Muscle of arm (tissue), 14 donors: ENCODE measurements around the gene SLC35G6. TPM values are rescaled to one million over a fixed set of nuclear protein-coding genes. Genes with fewer than 3 reads are reported as not detected.
"Not testable (repeated sequence)": the region's sequence is repeated elsewhere in the genome, so short reads cannot be mapped to it uniquely, and the experiment has no call there.

Experiments
- DNase-seq: peaks from one replicate; pipeline ENCODE4 v3.0.0-alpha.2; 2013
- long read RNA-seq, 11 donors: transcript quantifications; one replicate each; lab custom pipeline, GENCODE V29; 2026
- polyA plus RNA-seq, 12 donors: library from polyadenylated mRNA; unstranded; fragments of 120-200 nt; gene quantifications; one replicate each; pipeline ENCODE4 v1.2.1, GENCODE V29; 2013; ENCODE audit not compliant: insufficient read length in 12 of 12

The SLC35G6 gene
- under 1 TPM in 9 of 12 donors, not detected in 3; 0.08 to 0.65 (median 0.29) TPM for polyA plus RNA-seq
- long read RNA-seq, donor 1, result 0 reads
- long read RNA-seq, donor 2, result 0 reads
- long read RNA-seq, donor 3, partial matches to known transcripts, result 6 of 6 reads
- long read RNA-seq, donor 3, other reads (novel, unspliced or antisense), result 0 of 6 reads
- long read RNA-seq, donor 4, result 0 reads
- long read RNA-seq, donor 5, result 0 reads
- long read RNA-seq, donor 6, result 0 reads
- long read RNA-seq, donor 7, result 0 reads
- long read RNA-seq, donor 8, result 0 reads
- long read RNA-seq, donor 9, result 0 reads
- long read RNA-seq, donor 10, result 0 reads
- long read RNA-seq, donor 11, result 0 reads

DNA sequence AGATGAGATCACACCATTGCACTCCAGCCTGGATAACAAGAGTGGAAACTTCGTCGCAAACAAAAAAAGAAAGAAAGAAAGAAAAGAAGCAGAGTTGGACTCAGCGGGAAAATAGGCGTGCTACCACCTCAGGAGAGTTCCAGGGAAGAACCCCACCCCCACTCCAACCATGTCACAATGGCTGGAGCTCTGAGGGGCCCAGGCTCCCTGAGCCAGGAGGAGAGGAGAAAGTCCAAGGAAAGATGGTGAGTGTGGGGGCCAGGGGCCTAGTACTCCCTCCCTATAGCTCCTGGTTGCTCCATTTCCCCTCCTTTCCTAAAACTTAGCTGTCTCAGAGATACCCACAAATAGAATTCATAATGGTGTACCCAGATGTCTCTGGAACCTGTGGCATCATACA lies at the start of gene SLC35G6:
TSS of gene SLC35G6 (plus strand) at position 172 of the 400 bp plus-strand sequence. CDS start at position 243, 71 bp downstream.
- DNase-seq, result not testable (repeated sequence)

DNA sequence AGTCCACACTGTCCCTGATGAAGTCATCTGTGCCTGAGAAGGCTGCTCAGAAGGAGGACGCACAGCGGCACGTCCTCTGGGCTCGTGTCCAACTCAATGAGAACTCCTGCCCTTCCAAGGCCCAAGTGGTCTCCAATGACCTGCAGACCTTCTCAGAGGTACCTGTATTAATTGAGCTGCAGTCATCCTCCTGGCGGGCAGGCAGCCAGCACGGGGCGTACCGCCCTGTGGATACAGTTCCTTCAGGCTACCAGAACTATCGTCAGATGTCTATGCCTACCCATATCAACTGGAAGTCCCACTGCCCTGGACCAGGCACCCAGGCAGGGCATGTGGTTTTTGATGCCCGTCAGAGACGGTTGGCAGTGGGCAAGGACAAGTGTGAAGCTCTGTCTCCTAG lies 49.0 kb upstream of the SLC35G6 start:
- no peak for DNase-seq

DNA sequence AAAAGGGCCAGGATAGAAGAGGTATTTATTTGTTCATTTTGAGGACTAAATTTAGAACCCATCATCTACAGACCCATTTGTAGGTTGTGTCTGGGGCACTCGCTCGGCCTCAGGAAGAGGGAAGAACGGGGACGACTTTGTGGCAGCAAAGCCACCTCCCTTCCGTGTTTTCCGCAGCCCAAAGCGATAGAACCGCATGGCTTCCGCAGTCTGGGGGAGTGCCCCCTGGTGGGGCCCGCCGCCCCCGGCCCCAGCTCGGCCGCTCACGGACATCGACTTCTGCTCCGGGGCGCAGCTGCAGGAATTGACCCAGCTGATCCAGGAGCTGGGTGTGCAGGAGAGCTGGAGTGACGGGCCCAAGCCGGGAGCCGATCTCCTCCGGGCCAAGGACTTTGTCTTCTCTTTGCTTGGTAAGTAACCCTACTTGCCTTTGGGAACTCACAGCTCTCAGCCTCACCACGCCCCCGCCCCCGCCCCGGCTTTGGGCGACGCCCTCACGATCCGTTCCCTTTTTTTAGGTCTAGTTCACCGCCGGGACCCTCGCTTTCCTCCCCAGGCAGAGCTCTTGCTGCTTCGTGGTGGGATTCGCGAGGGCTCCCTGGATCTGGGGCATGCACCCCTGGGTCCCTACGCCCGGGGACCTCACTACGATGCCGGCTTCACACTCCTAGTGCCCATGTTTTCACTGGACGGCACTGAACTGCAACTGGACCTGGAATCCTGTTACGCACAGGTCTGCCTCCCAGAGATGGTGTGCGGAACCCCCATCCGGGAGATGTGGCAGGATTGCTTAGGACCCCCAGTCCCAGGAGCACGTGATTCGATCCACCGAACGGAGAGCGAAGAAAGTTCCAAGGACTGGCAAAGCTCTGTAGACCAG lies 45.3 kb upstream of the SLC35G6 start:
- no peak for DNase-seq

DNA sequence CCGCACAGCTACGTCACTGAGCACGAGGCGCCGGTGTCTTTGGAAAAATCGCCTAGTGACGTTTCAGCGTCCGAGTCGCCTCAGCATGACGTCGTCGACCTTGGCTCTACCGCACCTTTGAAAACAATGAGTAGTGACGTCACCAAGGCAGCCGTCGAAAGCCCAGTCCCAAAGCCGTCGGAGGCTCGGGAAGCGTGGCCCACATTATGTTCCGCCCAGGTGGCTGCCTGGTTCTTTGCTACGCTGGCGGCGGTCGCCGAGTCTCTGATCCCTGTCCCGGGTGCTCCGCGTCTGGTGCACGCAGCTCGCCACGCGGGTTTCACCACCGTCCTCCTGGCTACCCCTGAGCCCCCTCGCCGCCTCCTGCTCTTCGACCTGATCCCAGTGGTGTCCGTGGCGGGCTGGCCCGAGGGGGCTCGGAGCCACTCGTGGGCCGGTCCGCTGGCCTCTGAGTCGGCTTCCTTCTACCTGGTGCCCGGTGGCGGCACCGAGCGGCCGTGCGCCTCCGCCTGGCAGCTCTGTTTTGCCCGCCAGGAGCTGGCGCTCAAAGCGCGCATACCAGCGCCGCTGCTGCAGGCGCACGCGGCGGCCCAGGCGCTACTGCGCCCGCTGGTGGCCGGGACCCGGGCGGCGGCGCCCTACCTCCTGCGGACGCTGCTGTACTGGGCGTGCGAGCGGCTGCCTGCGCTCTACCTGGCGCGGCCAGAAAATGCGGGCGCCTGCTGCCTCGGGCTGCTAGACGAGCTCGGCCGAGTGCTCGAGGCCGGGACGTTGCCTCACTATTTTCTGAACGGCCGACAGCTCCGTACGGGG lies 44.5 kb upstream of the SLC35G6 start:
- no peak for DNase-seq

DNA sequence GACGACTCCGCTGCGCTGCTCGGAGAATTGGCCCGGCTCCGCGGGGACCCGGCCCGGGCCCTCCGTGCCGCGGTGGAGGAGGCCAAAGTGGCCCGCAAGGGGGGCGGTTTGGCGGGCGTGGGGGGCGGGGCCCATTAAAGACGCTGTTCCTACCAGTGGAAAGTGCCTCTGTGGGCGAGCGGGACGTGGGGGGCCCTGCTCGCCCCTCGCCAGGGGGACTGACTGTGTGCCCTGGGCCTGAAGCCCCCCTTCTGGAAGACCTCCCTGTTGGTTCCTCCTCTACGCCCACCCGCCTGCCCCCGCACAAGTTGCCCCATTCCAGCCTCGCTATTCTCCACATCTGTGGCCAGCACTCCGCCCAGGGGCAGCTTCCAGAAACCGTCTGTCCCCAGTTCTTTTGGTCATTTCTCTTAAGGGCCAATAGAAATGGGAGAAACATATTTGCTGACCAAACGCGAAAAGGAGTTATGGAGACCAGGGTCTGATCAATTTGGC lies 43.8 kb upstream of the SLC35G6 start:
- no peak for DNase-seq

DNA sequence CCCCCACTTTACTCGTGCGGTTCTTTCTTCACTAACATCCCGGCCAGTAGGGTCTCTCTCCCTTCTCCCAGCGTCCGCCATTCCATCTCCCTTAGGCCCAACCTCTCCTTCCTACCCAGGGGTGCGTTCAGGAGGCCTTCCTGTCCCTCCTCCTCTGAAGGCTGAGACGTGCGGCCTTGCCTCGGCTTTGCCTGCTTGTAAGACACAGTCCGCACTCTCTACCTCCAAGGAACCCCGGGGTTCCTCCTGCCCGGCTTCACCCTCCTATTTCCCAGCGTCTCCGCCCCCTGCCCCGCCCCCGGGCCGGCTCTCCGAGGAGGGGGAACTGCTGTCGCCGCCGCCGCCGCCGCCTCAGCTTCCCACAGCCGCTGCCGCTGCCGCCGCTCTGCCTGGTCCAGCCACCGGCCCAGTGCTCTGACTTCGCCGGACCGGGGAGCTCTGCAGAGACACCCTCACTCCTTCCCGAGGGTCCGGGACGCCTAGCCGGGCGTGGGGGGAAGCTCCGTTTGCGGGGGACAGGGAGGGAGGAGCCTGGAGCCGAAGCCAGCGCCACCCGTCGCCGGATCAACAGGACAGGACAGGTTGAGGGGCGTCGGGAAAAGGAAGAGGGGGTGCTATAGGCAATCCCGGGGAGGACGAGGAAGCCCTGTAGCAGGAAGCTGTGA lies 43.2 kb upstream of the SLC35G6 start:
- no peak for DNase-seq

DNA sequence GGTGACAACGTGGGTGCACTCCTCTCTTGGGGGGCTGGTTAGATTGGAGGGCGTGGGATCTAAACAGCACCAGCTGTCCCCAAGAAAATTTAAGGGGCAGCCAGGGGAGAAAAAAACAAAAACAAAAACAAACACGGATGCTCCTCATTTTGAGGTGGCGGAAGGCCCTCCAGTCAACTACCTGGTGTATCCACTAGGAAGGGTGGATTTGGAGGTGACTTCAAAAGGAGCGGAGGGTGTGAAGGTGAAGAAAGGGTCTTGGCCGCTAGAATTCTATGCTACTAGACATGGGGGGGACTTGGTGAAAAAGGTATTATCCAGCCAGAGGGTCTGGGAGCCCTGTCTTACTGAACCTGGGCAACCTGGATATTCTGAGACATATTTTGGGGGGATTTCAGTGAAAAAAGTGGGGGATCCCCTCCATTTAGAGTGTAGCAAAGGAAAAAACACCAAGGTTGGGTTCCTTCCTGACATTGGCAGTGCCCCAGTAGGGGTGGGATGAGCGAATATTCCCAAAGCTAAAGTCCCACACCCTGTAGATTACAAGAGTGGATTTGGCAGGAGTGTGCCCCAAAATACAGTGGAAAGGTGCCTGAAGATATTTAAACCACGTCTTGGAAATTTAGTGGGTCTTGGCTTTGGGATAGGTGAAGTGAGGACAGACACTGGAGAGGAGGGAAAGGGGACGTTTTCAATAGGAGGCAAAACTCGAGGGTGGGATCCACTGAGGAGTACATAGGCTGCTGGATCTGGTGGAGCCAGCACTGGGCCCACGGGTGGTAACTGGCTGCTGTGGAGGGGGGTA lies 42.4 kb upstream of the SLC35G6 start:
- no peak for DNase-seq

DNA sequence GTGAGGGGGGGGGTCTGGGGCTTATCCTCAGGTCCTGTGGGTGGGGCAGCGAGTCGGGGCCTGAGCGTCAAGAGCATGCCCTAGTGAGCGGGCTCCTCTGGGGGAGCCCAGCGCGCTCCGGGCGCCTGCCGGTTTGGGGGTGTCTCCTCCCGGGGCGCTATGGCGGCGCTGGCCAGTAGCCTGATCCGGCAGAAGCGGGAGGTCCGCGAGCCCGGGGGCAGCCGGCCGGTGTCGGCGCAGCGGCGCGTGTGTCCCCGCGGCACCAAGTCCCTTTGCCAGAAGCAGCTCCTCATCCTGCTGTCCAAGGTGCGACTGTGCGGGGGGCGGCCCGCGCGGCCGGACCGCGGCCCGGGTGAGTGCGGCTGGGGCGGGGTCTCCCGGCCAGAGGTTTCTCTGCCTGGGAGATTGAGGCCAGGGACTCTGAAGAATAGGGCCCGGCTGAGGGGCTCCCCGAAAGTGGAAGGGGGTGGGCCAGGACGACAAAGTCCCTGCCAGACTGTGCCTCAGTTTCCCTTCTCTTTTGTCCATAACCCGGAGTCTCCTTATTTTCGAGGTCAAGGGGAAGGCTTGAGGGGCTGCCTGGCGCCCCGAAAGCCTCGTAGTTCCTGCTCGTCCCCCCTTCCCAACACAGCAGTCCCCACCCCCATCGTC lies 41.7 kb upstream of the SLC35G6 start, which contains the start of gene FGF11:
TSS of gene FGF11 (plus strand) at position 51 of the 651 bp plus-strand sequence. CDS start at position 160, 109 bp downstream.
- DNase-seq, result no peak

DNA sequence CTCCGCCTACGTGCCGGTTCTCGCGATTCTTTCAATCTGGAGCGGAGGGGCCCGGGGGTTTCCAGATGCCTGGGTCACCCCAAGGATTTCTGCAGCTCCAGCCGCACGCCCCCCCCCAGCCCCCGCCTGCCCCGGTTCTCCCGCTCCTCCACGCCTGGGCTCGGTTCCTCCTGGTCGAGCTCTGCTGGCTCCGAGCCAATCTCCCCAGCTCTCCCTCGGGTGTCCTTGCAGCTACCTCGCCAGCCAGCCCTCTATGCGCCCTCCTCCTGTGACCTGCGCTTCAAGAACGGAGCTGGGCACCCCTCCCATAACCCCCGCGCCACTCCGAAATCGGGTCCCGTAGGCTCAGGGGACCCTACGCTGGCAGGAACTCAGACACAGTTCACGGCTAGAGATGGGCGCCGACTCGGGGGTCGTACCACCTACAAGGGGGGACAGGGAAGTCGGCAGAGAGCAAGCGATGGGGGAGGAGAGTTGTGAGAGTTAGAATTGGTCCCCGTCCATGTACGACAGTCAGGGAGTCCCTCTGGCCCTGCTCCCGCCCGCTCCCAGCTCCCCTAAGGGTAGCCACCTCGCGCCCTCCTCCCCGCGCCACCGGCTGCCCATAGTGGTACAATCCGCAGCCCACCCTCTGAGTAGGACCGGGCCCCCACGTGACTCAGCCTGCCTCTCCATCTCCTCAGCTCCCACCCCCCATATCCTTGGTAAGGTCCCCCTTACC lies 41.0 kb upstream of the SLC35G6 start:
- no peak for DNase-seq

DNA sequence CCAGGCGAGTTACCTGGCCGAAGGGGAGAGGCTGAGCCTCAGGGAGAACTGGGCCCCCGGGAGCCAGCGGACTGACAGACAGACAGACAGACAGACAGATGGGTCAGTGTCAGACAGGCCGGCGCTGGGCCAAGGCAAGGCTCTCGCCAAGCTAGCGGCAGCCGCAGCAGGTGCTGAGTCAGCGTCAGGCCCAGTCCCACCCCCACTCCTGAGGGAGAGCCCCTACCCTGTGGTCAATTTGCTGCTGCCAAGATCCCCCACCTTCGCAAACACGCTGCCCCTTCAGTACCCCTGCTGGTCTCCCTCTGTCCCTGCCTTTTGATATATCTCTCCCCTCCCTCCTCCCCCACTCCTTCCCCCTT lies 40.4 kb upstream of the SLC35G6 start:
- DNase-seq, result no peak

DNA sequence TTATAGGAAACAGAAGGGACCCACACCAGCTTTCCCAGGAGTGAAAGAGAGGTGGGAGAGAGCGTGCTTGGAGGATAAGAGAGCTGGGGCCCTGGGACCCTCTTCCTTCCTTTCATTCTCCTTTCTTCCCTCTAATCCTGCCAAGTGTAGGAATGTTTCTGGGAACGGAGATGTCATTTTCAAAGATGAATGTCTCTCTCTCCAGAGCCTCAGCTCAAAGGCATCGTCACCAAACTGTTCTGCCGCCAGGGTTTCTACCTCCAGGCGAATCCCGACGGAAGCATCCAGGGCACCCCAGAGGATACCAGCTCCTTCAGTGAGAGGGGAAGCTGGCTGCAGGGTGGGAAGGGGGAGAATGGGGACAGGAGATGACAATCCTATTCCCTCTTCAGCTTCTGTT lies 40.0 kb upstream of the SLC35G6 start:
- DNase-seq, result no peak

DNA sequence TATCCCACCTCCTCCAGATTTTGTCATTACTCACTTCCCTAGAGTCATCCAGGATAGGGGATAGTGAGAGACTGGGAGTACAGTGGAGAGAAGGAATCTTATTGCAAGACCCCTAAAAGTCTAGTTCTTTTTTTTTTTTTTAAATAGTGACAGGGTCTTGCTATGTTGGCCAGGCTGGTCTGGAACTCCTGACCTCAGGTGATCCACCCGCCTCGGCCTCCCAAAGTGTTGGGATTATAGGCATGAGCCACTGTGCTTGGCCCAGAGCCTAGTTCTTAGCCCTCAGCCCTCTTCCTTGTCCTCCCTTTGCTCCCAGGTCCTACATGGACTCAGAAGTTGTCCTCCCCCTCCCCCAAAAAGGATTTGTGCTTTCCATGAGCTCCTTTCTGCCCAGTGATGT lies 39.1 kb upstream of the SLC35G6 start:
- no peak for DNase-seq

DNA sequence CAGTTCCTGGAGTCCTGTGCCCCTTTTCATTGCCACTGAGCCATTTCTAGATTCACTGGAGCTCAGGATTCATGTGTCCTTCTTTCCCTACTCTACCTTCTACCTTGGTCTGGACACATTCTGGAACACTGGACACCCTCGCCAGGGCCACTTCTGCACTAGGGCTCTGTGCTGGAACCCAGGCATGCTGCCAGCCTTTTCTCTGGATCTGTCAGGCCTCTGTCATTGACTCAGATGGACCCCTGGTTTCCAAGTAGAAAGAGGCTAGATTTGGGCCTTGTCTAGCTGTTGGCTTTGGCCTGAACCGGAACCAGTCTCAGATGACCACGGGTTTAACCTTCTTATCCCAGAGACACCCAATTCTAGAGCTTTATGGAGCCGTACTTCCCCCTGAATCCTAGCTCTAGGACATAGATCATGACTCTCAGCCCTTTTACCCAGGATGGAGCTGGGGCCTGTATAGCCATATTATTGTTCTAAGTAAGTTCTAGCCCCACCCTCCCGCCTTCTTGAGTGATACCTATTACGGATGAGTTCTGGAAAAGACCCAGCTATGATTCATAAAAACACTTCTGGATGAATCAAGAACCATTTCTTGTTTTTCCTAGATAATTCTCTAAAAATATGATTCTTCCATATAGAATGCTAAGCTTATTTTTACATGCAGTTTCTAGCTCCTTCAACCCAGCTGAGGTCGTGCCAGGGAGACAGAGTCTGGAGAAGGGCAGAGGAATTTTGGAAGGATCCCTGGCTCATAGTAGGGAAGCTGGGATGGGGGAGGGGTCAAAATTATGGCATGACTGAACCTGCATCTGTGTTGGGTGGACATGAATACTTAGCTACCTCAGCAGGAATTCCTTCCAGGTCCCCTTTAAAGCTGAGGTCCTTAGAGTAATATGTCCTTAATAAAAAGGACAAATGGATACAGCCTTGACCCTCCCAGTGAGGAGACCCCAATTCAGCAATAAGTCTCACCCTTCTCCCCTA lies 37.5 kb upstream of the SLC35G6 start:
- DNase-seq, result no peak

DNA sequence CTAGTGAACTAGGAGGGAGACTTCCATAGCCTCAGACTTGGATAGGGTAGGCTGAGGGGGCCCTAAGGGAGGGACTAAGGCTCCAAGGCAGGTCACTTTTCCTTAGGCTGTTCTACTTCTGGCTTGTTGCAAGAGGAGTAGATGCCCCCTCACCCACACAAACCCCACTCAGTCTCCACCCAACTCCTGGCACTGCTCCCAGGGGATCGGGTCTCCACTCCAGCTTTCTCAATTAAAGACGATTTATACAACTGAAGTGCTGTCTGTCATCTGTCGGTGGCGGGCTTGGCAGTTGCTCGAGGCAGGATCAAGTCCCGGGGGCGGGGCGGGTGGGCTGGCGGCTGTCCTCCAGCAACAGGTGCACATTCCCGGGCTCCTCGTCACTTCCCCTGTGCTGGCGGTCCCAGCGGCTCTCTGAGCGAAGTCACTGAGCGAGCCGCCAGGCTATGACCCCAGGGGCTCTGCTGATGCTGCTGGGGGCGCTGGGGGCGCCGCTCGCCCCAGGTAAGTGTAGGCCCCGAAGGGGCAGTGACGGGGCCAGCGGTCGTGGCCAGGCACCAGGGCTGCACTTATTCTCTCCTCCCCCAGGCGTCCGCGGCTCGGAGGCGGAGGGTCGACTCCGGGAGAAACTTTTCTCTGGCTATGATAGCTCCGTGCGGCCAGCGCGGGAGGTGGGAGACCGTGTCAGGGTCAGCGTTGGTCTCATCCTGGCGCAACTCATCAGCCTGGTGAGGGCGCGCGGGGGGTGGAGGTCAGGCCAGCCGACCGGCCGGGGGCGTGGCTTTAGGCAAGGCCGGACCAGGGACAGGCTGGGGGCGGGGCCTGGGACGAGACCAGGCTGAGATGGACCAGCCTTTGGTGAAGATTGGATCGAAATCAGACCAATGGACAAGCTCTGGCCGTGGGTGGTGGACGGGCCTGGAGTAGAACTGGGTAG lies 36.3 kb upstream of the SLC35G6 start, which contains the start of gene CHRNB1:
TSS of gene CHRNB1 (plus strand) at position 380 of the 937 bp plus-strand sequence. CDS start at position 447, 67 bp downstream.
- no peak for DNase-seq

DNA sequence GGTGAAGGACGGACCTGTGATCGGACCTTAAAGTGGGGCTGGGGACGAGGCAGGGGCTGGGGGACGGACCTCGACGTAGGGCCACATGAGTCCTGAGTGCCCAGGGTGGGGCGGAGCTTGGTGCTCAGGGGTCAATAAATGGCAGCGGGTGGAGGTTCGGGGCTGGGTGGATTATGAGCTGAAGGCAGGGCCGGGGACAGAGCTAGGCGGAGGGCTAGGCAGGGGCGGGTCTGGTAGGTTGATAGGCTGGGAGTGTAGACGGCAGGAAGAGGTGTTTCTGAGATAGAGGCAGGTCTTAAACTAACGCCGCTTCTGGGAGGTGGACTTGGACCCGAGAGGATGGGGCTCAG lies 35.7 kb upstream of the SLC35G6 start:
- DNase-seq, result no peak

DNA sequence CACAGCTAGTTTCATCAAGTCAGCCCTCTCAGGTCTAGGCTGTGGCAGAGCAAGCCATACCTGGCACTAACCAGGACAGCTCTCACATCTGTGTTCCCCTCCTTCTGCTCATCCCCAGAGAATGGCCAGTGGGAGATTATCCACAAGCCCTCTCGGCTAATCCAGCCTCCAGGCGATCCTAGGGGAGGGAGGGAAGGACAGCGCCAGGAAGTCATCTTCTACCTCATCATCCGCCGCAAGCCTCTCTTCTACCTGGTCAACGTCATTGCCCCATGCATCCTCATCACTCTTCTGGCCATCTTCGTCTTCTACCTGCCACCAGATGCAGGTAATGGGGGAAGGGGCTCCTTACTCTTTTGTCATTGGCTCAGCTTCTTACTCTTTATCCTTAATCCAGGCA lies 32.8 kb upstream of the SLC35G6 start:
- no peak for DNase-seq
